Renal pelvis (tissue), 4 donors: ENCODE data around the gene KCNJ16. TPM values are rescaled to one million over a fixed set of nuclear protein-coding genes. Genes with fewer than 3 reads are reported as not detected.
A peak's percentile ranks its signal among the peaks of the same experiment; 100 is the strongest.

Experiments used
- DNase-seq: peaks from one replicate; pipeline ENCODE4 v3.0.0-alpha.2; 2013
- polyA plus RNA-seq, 3 donors: library from polyadenylated mRNA; unstranded; fragments of 120-200 nt; gene quantifications; one replicate each; pipeline ENCODE4 v1.2.1, GENCODE V29; 2013; ENCODE audit not compliant: insufficient read length in 3 of 3

The KCNJ16 gene
- polyA plus RNA-seq, 3 donors = 102 to 211 (median 146) TPM

GRCh38 chr17:70059071-70059470, 16.0 kb upstream of the KCNJ16 start:
- no peak for DNase-seq

GRCh38 chr17:70059649-70060048, 15.4 kb upstream of the KCNJ16 start:
- no peak for DNase-seq

GRCh38 chr17:70060415-70060814, 14.6 kb upstream of the KCNJ16 start:
- no peak for DNase-seq

- no peak for DNase-seq
Observed at GRCh38 chr17:70067134-70067533, 7.9 kb upstream of the KCNJ16 start.

GRCh38 chr17:70070305-70071027, 4.6 kb upstream of the KCNJ16 start:
- DNase-seq = no peak

- no peak for DNase-seq
Observed at GRCh38 chr17:70071127-70071526, 3.9 kb upstream of the KCNJ16 start.

GRCh38 chr17:70071620-70072019, 3.4 kb upstream of the KCNJ16 start:
- no peak for DNase-seq

- DNase-seq = no peak
Observed at GRCh38 chr17:70072546-70073309, 2.3 kb upstream of the KCNJ16 start.

- no peak for DNase-seq
Observed at GRCh38 chr17:70073310-70073709, 1.7 kb upstream of the KCNJ16 start.

- no peak for DNase-seq
Observed at GRCh38 chr17:70073799-70074198, 1.2 kb upstream of the KCNJ16 start.

GRCh38 chr17:70074236-70074830, 692 bp upstream of the KCNJ16 start:
- DNase-seq = peak; percentile 56

GRCh38 chr17:70076189-70076588, 1.2 kb downstream of the KCNJ16 start:
- DNase-seq = no peak

- DNase-seq = no peak
Observed at GRCh38 chr17:70076831-70077230, 1.8 kb downstream of the KCNJ16 start.

- DNase-seq = no peak
Observed at GRCh38 chr17:70078549-70078948, 3.5 kb downstream of the KCNJ16 start.

GRCh38 chr17:70078994-70079531, 4.0 kb downstream of the KCNJ16 start:
- DNase-seq = no peak

GRCh38 chr17:70080541-70081347, 5.7 kb downstream of the KCNJ16 start:
- DNase-seq = no peak

- no peak for DNase-seq
Observed at GRCh38 chr17:70081885-70082284, 6.9 kb downstream of the KCNJ16 start.

- DNase-seq = no peak
Observed at GRCh38 chr17:70084476-70084875, 9.5 kb downstream of the KCNJ16 start.

GRCh38 chr17:70086516-70086915, 11.5 kb downstream of the KCNJ16 start:
- no peak for DNase-seq

GRCh38 chr17:70089513-70090148, 14.6 kb downstream of the KCNJ16 start:
- no peak for DNase-seq

- DNase-seq = no peak
Observed at GRCh38 chr17:70091005-70091568, 16.1 kb downstream of the KCNJ16 start.
